Testis (tissue), 3 donors: Measurements from ENCODE around the gene CLCN1. TPM values are rescaled to one million over a fixed set of nuclear protein-coding genes. Genes with fewer than 3 reads are reported as not detected.

Experiments
- DNase-seq: peaks from one replicate; pipeline ENCODE4 v3.0.0-alpha.2; 2019
- H3K27ac ChIP-seq, 2 donors: fragments of 200-600 bp; sonication (generic); one replicate each; pipeline ENCODE4 v1.5.1; 2019
- H3K27me3 ChIP-seq: fragments of 200-600 bp; sonication (generic); one replicate; pipeline ENCODE4 v1.5.1; 2019
- H3K36me3 ChIP-seq: fragments of 200-600 bp; sonication (generic); one replicate; pipeline ENCODE4 v1.5.1; 2017; ENCODE audit warnings: low read depth; ENCODE audit errors: missing control alignments
- H3K4me1 ChIP-seq: fragments of 200-600 bp; sonication (generic); one replicate; pipeline ENCODE4 v1.5.1; 2019
- H3K4me3 ChIP-seq, 2 donors: fragments of 200-600 bp; sonication (generic); one replicate each; pipeline ENCODE4 v1.5.1; 2017 to 2019
- H3K9me3 ChIP-seq: fragments of 200-600 bp; sonication (generic); one replicate; pipeline ENCODE4 v1.5.1; 2017
- CTCF ChIP-seq, 3 experiments: fragments of 450-650 bp in 2 of 3; fragments of 200-600 bp in 1 of 3; sonication (generic) in 1 of 3; IDR thresholded peaks; one replicate each; pipeline ENCODE4 v1.5.1; 2016 to 2019; ENCODE audit warnings: antibody characterized with exemption in 3 of 3, mild to moderate bottlenecking in 2 of 3, moderate library complexity in 1 of 3
- POLR2A ChIP-seq: fragments of 450-650 bp; IDR thresholded peaks from one replicate; pipeline ENCODE4 v1.6.1; 2017; ENCODE audit warnings: antibody characterized with exemption, mild to moderate bottlenecking, moderate library complexity
- WGBS, 2 donors: methylation state at CpG; one replicate each; pipeline ENCODE4 v1.1.5; 2018; 5-methylcytosine and 5-hydroxymethylcytosine counted together
- intact Hi-C: fragments of 100-400 bp; cut with DNase I; formaldehyde crosslinking; loops from one replicate; pipeline ENCODE4 v1.15.1; 2023; ENCODE audit warnings: low total_unique reads
- polyA plus RNA-seq: library from polyadenylated mRNA; stranded (reverse); fragments of 350-450 nt; fragmentation: Illumina TruSeq; extraction: RNeasy Lipid Tissue Mini Kit (QIAGEN cat#74804); gene quantifications from one replicate; pipeline ENCODE4 v1.2.3, GENCODE V29; 2014; ENCODE audit warnings: low read depth, low replicate concordance; ENCODE audit not compliant: insufficient read depth
- total RNA-seq, 2 donors: library from RNA; depleted of rRNA; stranded (reverse); fragments of >200 nt; gene quantifications; one replicate each; pipeline ENCODE4 v1.2.3, GENCODE V29; 2016

The CLCN1 gene
- total and polyA plus RNA-seq, 3 donors from 2014 or later: 1.1 to 2.7 (median 1.4) TPM

GRCh38 chr7:143368387-143368786 lies 52.5 kb downstream of the CLCN1 start:
- TF ChIP-seq POLR2A (no peak), CTCF (IDR thresholded peaks at IDR 0.05) (no peak)
- intact Hi-C loops: no loop called here
- Histone ChIP-seq H3K9me3 (no peaks in the 10 kb centered on the region), H3K4me1 (no peaks in the 10 kb centered on the region), H3K36me3 (no peaks in the 10 kb centered on the region), H3K27me3 (no peaks in the 10 kb centered on the region), H3K4me3 (no peak overlapping the region), H3K27ac (no peak overlapping the region)
- 83 to 92% methylated on average over 1 of the region's 1 CpG for WGBS, 2 donors
- DNase-seq: no peak

GRCh38 chr7:143369678-143370651 lies 54.1 kb downstream of the CLCN1 start:
- TF ChIP-seq POLR2A (no peak), CTCF (IDR thresholded peaks at IDR 0.05) (no peak)

GRCh38 chr7:143372070-143372469 lies 56.2 kb downstream of the CLCN1 start:
- TF ChIP-seq POLR2A: no peak
- peak; percentile 81 for DNase-seq
- Histone ChIP-seq H3K9me3 (no peaks in the 10 kb centered on the region), H3K36me3 (no peaks in the 10 kb centered on the region), H3K27ac (no peak overlapping the region), H3K4me1 (peaks cover 15% of the 10 kb centered on the region), H3K27me3 (no peaks in the 10 kb centered on the region), H3K4me3 (no peak overlapping the region)
- 49 to 62% methylated on average over 4 of the region's 4 CpGs for WGBS, 2 donors
- intact Hi-C loops: no loop called here

More at GRCh38 chr7:143369678-143370651, 54.1 kb downstream of the CLCN1 start:
- 82 to 87% methylated on average over 12 of the region's 12 CpGs for WGBS, 2 donors
- no peak for DNase-seq
- intact Hi-C loops: no loop called here
- Histone ChIP-seq H3K4me1 (peaks cover 2% of the 10 kb centered on the region), H3K27ac (no peak overlapping the region), H3K27me3 (no peaks in the 10 kb centered on the region), H3K36me3 (no peaks in the 10 kb centered on the region), H3K9me3 (no peaks in the 10 kb centered on the region), H3K4me3 (no peak overlapping the region)

- no peak overlapping the region for H3K27ac ChIP-seq
- no peaks in the 10 kb centered on the region for H3K27me3 ChIP-seq
- TF ChIP-seq POLR2A: no peak
- no peak for TF ChIP-seq CTCF (IDR thresholded peaks at IDR 0.05)
- intact Hi-C loops: no loop called here
- WGBS, 2 donors: 85 to 86% methylated on average over 4 of the region's 4 CpGs
- peaks cover 18% of the 10 kb centered on the region for H3K4me1 ChIP-seq
- H3K36me3 ChIP-seq: no peaks in the 10 kb centered on the region
- no peaks in the 10 kb centered on the region for H3K9me3 ChIP-seq
- no peak for DNase-seq
- H3K4me3 ChIP-seq: no peak overlapping the region
Observed at GRCh38 chr7:143373255-143373794, 57.4 kb downstream of the CLCN1 start.

- Histone ChIP-seq H3K4me3 (no peak overlapping the region), H3K9me3 (no peaks in the 10 kb centered on the region), H3K36me3 (no peaks in the 10 kb centered on the region), H3K27me3 (no peaks in the 10 kb centered on the region), H3K27ac (peak overlapping the region in 1 of 2 donors; percentile 18), H3K4me1 (peaks cover 20% of the 10 kb centered on the region)
- intact Hi-C loops: no loop called here
- 88% methylated on average over 5 of the region's 5 CpGs for WGBS, 2 donors
- DNase-seq: no peak
- no peak for TF ChIP-seq POLR2A
- TF ChIP-seq CTCF (IDR thresholded peaks at IDR 0.05): no peak
Observed at GRCh38 chr7:143374561-143374960, 58.6 kb downstream of the CLCN1 start.
